ENCODE results near the gene ADAM19.

Gene ADAM19

DNA sequence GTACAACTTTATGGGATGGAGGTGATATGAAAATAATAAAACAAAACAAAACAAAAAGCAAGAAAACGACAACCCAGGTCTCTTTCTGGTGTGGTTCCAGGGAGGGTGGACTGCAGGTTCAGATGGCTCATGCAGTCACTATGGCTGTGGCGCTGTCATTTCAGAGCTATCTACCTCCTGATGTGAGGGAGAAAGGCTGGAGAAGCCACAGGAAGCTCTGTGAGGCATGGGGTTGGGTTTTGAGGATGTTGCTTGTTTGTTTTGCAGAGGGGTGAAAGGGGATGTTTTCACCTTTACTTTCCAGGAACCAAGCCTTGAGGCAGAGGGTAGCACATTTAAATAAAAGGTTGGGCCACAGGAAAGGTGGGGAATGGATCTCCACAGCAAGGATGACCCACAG, 96.8 kb downstream of the ADAM19 start:
- in situ Hi-C loops (cut with MboI; ENCODE audit: low sequenced_read_pairs) = loop anchor here (5.0 kb wide), 1 partner anchor 136 kb away; no protein-coding TSS in a partner anchor
- no peak overlapping the region for H3K4me3 ChIP-seq
- H3K36me3 ChIP-seq (replicated peaks) = no peaks in the 10 kb centered on the region
- DNase-seq (ENCODE audit: low spot score in 2 of 2) = no peak
- no peaks in the 10 kb centered on the region for H3K9me3 ChIP-seq
- H3K4me1 ChIP-seq = no peaks in the 10 kb centered on the region
- H3K27me3 ChIP-seq (ENCODE audit: low read depth) = no peaks in the 10 kb centered on the region

DNA sequence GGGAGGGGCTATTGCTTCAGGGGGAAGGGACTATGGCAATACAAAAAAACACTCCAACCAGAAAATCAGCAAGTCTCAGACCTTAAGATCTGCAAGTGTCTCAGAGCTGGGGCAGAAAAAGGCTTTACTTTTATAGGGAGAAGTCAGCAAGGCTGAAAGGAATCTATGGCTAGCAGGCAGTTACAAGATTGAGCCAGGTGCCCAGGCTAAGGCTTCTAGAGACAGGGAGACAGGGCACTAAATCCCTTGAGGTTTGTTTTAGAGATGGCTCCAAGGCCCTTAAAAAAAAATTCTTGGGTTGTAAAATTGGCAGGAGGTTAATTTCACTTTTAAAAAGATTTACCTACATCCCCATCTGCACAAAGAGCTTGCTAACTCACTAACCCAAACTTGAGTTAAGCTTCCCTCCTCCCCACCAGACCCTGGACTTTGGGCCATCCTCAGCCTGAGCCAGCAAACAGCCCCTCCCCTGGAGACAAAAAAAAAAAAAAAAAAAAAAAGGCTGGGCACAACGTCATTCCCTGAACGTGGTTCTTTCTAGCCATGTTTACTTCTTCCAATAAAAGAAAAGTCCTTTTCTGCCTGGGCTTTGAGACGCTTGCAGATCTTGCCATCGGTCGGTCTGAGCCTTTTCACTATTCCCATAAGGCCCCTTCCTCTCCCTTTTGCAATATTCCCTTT, 97.6 kb downstream of the ADAM19 start:
- H3K4me1 ChIP-seq = no peaks in the 10 kb centered on the region
- H3K27me3 ChIP-seq (ENCODE audit: low read depth) = no peaks in the 10 kb centered on the region
- in situ Hi-C loops (cut with MboI; ENCODE audit: low sequenced_read_pairs) = loop anchor here (5.0 kb wide), 1 partner anchor 136 kb away; no protein-coding TSS in a partner anchor
- DNase-seq (ENCODE audit: low spot score in 2 of 2) = no peak
- no peaks in the 10 kb centered on the region for H3K9me3 ChIP-seq
- no peaks in the 10 kb centered on the region for H3K36me3 ChIP-seq (replicated peaks)
- H3K4me3 ChIP-seq = no peak overlapping the region

DNA sequence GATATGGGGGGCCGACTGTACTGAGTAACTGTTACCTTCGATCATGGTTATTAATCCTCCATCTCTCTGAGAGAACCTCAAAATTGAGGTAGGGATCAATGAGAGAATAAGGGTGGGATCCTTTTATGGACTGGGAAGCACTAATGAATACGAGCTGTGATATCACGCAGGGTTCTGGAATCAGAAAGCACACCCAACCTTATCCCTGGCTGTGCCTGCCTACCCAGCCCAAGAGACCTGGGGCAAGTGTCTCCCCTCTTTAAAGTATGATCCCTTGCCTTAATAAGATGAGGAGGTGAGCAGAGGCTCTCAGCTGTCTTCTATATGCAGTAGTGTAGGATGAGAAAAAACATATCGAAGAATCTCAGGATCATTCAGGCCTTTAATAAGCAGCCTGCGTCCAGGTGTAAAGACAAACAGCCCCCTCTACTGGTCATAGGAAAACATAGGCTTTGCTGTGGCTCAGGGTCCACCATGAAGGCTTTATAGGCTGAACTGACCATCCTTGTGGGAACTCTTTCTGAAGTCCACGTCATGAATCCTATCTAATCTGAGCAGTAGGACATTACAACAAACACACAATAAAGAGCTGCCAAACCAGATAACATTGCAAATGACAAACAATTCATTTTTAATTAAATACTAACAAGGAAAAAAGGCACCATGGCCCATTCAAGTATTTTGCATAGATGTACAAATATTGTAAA, 98.7 kb downstream of the ADAM19 start:
- DNase-seq (ENCODE audit: low spot score in 2 of 2) = peak; percentile 62 to 64
- H3K4me1 ChIP-seq = no peaks in the 10 kb centered on the region
- no peaks in the 10 kb centered on the region for H3K36me3 ChIP-seq (replicated peaks)
- H3K9me3 ChIP-seq = no peaks in the 10 kb centered on the region
- H3K4me3 ChIP-seq = no peak overlapping the region
- H3K27me3 ChIP-seq (ENCODE audit: low read depth) = no peaks in the 10 kb centered on the region
- in situ Hi-C loops (cut with MboI; ENCODE audit: low sequenced_read_pairs) = loop anchor here (5.0 kb wide), 1 partner anchor 135 kb away; no protein-coding TSS in a partner anchor

DNA sequence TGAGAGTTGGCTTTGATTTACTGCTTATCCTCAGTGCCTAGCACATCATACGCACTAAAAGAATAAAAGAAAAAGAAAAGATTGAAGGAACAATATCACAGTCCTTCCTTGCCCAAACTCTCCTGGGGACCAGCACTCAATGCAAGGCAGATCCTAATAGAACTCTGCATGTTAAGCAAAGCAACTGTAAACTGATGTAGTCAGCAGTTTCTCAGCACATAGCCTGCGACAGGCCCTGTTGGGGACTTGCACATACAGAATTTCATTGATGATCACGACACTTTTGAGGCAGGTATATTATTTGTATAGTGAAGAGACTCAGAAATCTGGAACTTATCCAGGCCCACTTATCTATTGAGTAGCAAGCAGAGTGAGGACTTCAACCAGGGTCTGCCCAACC, 100.1 kb downstream of the ADAM19 start:
- DNase-seq (ENCODE audit: low spot score in 2 of 2) = no peak
- H3K4me3 ChIP-seq = no peak overlapping the region
- H3K27me3 ChIP-seq (ENCODE audit: low read depth) = no peaks in the 10 kb centered on the region
- H3K4me1 ChIP-seq = no peaks in the 10 kb centered on the region
- H3K36me3 ChIP-seq (replicated peaks) = no peaks in the 10 kb centered on the region
- in situ Hi-C loops (cut with MboI; ENCODE audit: low sequenced_read_pairs) = loop anchor here (5.0 kb wide), 1 partner anchor 133 kb away; no protein-coding TSS in a partner anchor
- no peaks in the 10 kb centered on the region for H3K9me3 ChIP-seq

DNA sequence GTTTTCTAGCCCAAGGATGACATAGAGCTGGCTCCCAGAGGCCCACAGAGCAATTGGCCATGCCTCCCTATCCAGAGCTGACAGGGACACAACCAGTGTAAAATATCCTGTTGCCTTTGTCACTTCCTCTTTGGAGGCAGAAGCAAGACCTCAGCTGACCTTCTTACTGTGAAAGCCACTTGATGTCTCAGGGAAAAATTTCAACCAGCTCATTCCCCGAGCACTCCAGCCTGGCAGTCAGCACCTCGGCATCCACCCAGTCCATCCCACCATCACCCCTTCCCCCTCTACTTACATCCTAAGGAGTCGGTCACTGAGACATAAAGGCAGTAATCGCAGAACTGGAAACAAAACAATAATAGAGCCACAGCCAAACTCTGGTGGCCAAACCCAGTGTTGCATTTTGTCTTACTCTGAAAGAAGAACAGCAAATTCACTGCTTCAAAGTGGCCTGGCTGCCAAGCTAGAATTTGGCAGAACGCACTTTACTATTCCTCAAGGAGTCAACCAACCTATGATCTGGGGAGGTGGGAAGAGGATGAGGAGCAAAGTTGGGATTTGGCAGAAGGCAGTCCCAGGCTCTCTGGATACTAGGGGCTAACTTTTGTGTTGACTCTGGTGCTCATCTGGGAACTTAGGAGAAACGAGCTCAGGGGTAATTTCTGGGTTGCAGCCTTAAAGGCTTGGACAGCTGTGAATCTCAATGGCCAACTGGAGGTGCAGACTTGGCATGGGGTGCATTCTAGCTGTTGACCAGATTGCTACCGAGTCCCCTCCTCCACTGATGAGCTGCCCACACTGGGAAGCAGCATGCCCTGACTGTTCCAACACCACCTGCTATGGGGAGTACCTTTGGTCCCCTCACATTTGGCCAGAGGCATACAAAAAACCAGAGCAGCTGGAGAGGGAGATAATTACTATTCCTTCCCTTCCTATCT, 101.9 kb downstream of the ADAM19 start:
- no peak for DNase-seq (ENCODE audit: low spot score in 2 of 2)
- H3K9me3 ChIP-seq = no peaks in the 10 kb centered on the region
- no peak overlapping the region for H3K4me3 ChIP-seq
- H3K36me3 ChIP-seq (replicated peaks) = no peaks in the 10 kb centered on the region
- in situ Hi-C loops (cut with MboI; ENCODE audit: low sequenced_read_pairs) = no loop called here
- no peaks in the 10 kb centered on the region for H3K4me1 ChIP-seq
- H3K27me3 ChIP-seq (ENCODE audit: low read depth) = no peaks in the 10 kb centered on the region

DNA sequence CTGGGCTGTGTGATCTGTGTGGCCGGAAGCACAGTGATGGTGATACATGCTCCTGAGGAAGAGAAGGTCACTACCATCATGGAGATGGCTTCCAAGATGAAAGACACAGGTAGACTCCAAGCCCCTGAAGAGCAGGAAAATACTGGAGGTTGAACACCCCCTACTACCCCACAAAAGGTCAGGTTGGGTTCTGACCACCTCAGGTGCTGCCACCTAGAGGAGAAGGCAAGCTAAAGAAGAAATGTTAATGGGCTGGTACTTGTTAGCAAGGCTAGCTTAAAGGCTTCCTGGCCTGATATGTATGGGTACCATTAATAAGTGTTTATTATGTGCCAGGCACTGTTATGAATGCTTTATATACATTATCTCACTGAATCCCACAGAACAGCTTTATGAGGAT, 103.9 kb downstream of the ADAM19 start:
- Histone ChIP-seq H3K27me3 (ENCODE audit: low read depth) (no peaks in the 10 kb centered on the region), H3K36me3 (replicated peaks) (no peaks in the 10 kb centered on the region), H3K4me1 (no peaks in the 10 kb centered on the region), H3K9me3 (no peaks in the 10 kb centered on the region), H3K4me3 (no peak overlapping the region)
- in situ Hi-C loops (cut with MboI; ENCODE audit: low sequenced_read_pairs) = no loop called here
- peak; percentile 32 to 64 for DNase-seq (ENCODE audit: low spot score in 2 of 2)

DNA sequence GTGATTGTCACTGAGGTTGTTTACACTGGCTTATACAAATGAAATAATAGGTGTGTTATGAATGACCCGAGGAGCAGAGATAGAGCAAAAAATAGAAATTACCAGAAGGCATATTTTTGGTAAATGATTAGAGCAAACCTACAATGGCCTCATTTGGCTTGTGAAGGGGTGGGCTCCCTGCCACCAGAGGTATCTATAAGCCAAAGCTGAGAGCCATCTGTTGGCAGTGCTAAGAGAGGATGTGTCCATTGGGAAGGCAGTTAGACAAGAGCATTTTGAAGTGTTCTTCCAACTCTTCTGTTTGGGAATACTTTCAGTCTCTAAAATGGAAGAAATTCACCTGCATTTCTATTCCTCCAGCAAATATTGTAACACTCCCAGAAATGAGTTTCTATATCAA, 104.9 kb downstream of the ADAM19 start:
- Histone ChIP-seq H3K9me3 (no peaks in the 10 kb centered on the region), H3K36me3 (replicated peaks) (no peaks in the 10 kb centered on the region), H3K4me1 (no peaks in the 10 kb centered on the region), H3K27me3 (ENCODE audit: low read depth) (no peaks in the 10 kb centered on the region), H3K4me3 (no peak overlapping the region)
- in situ Hi-C loops (cut with MboI; ENCODE audit: low sequenced_read_pairs) = no loop called here
- DNase-seq (ENCODE audit: low spot score in 2 of 2) = no peak

DNA sequence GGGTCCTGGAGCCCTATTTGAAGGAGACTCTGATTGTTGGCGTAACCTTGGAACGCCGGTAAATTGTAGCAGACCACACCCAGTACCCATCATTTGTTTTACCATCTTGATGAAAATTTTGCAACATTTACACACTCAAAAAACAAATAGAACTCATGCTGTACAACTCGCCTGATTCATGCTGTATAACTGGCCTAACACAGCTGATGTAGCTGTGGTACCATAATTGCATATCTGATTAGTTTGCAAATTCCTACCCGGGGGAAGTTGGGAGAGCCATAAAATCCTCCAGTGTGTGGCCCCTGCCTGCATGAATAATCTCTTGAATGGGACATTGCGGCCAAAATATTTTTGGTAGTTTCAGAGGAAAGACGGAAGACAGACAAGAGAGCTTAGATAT, 105.9 kb downstream of the ADAM19 start:
- Histone ChIP-seq H3K27me3 (ENCODE audit: low read depth) (no peaks in the 10 kb centered on the region), H3K9me3 (no peaks in the 10 kb centered on the region), H3K36me3 (replicated peaks) (no peaks in the 10 kb centered on the region), H3K4me1 (peaks cover 2% of the 10 kb centered on the region; the same call in 1 of the 2 replicates), H3K4me3 (no peak overlapping the region)
- no peak for DNase-seq (ENCODE audit: low spot score in 2 of 2)
- in situ Hi-C loops (cut with MboI; ENCODE audit: low sequenced_read_pairs) = no loop called here

DNA sequence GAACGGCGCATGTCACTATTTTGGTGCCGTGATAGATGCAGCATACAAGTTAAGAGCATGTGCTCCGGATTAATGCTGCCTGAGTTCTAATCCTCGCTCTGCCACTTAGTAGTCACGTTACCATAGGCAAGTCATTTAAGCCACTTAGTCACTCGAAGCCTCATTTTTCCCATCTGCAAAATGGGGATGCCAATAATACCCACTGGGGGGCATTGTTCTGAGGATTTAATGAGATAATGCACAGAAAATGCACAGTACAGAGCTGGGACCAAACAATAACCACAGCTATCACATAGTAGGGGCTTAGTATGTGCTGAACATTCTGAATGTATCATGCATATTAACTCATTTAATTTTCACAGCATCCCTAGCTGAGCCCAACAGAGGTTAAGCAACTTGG, 106.5 kb downstream of the ADAM19 start:
- Histone ChIP-seq H3K36me3 (replicated peaks) (no peaks in the 10 kb centered on the region), H3K27me3 (ENCODE audit: low read depth) (no peaks in the 10 kb centered on the region), H3K9me3 (no peaks in the 10 kb centered on the region), H3K4me1 (peaks cover 5% of the 10 kb centered on the region; the same call in 1 of the 2 replicates), H3K4me3 (no peak overlapping the region)
- in situ Hi-C loops (cut with MboI; ENCODE audit: low sequenced_read_pairs) = no loop called here
- DNase-seq (ENCODE audit: low spot score in 2 of 2) = no peak

DNA sequence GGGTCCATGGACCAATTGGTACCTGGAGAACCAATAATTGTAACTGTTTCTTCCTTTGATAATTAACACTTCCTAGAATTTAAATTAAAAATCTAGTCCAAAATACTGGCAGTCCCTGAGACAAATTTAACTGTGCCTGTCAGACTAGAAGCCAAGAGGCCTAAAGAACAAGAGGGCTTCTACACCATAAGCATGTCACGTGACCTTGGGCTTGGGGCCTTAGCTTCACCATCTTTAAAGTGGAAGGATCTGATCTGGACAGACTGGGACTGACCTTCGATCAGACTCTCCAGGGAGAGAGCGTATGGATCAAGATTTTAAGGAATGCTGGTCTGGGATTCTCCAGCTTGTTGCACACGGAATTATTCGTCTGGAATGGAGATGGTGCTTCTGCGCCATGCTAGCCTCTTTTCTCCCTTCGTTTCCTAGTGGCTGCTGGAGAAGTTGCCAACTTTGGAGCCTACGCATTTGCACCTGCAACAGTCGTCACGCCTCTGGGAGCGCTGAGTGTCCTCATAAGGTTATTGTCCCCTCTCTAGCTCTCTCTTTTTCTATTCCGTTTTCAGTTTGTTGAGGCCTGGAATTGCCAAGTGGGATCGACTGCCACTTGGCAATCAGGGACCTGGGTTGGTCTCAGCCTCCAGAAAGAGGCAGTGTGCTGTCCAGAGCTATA, 107.1 kb downstream of the ADAM19 start:
- peaks cover 5% of the 10 kb centered on the region; the same call in 1 of the 2 replicates for H3K4me1 ChIP-seq
- H3K27me3 ChIP-seq (ENCODE audit: low read depth) = no peaks in the 10 kb centered on the region
- no peaks in the 10 kb centered on the region for H3K36me3 ChIP-seq (replicated peaks)
- in situ Hi-C loops (cut with MboI; ENCODE audit: low sequenced_read_pairs) = no loop called here
- H3K4me3 ChIP-seq = no peak overlapping the region
- no peak for DNase-seq (ENCODE audit: low spot score in 2 of 2)
- H3K9me3 ChIP-seq = no peaks in the 10 kb centered on the region

DNA sequence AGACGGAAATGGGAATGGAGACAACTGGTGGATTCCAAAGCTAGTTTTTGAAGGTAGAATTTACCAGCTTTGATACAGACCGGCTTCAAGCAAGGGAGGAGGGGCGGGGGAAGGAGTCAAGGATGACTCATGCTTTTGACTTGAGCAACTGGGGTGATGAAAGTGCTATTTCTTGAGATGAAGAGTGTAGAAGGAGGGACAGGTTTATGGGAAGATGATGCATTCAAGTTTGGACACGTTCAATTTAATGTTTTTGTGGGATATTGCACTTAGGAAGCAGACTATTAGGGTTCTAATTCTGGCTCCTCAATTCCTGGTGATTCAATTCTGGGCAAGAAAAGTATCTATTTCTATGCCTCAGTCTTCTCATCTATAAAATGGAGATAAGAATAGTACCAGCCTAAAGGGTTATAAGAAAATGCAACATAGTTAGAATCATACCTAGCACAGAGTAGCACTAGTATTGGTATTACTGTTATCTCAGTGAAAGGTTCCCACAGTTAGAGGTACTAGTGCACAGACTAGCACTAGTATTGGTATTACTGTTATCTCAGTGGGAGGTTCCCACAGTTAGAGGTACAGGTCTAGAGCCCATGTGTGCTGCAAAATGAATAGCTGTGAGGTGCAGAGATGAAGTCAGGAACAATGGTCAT, 110.9 kb downstream of the ADAM19 start:
- in situ Hi-C loops (cut with MboI; ENCODE audit: low sequenced_read_pairs) = no loop called here
- Histone ChIP-seq H3K36me3 (replicated peaks) (no peaks in the 10 kb centered on the region), H3K9me3 (no peaks in the 10 kb centered on the region), H3K27me3 (ENCODE audit: low read depth) (no peaks in the 10 kb centered on the region), H3K4me3 (no peak overlapping the region), H3K4me1 (peaks cover 5% of the 10 kb centered on the region; the same call in 1 of the 2 replicates)
- DNase-seq (ENCODE audit: low spot score in 2 of 2) = no peak

DNA sequence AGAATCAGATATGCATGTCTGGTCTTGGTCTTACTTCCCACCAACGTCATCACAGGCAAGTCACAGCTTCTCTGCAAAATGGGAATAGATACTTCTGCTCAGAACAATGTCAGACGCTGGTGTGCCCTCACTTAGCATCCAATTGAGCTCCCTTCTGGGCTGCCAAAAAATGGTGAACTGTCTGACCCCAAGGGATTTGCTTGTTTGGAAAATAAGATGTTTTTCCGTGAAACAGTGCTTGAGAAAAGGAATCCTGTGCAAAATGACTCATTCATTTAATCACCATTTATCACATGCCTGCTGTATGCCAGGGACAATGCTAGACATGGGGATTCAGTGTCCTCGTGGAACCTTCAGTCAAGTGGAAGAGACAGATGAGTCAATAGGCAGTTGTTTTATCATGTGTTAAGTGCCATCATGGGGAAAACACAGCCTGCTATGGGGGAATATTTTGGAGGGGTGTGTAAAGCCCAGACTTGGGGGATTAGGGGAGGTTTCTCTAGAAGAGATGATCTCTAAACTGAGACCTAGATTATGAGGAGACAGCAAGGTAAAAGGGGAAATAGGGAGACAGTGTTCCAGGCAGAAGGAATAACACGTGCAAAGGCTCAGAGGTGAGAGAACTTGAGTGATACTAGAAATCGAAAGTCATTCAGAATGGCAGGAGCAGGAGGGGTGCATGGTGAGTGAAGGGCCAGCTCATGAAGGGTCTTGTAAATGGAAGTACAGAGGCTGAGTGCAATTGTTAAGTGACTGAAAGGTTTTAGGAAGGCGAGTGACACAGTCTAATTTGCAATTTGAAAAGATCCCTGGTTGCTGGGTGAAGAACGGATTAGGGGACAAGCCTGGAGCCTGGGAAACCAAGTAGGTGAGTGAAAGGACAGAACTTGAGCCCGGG, 111.7 kb downstream of the ADAM19 start:
- in situ Hi-C loops (cut with MboI; ENCODE audit: low sequenced_read_pairs) = no loop called here
- no peak overlapping the region for H3K4me3 ChIP-seq
- H3K9me3 ChIP-seq = no peaks in the 10 kb centered on the region
- no peaks in the 10 kb centered on the region for H3K36me3 ChIP-seq (replicated peaks)
- H3K4me1 ChIP-seq = peaks cover 5% of the 10 kb centered on the region; the same call in 1 of the 2 replicates
- DNase-seq (ENCODE audit: low spot score in 2 of 2) = peak; percentile 13 to 30
- no peaks in the 10 kb centered on the region for H3K27me3 ChIP-seq (ENCODE audit: low read depth)

All from HAP-1 (cell line).